Measurements from ENCODE around the gene GRM3. TPM values are rescaled to one million over a fixed set of nuclear protein-coding genes. Genes with fewer than 3 reads are reported as not detected.
A peak's percentile ranks its signal among the peaks of the same experiment; 100 is the strongest.

GRM3 gene
- total RNA-seq, 2 donors from 2014 or later: not detected

GRCh38 chr7:86644282-86645224 is 844 bp downstream of the GRM3 start:
- H3K36me3 ChIP-seq: no peaks in the 10 kb centered on the region
- no peak overlapping the region for H3K27ac ChIP-seq
- no peak for DNase-seq (ENCODE audit: low spot score)
- H3K4me3 ChIP-seq: peak overlapping the region; percentile 23 to 39
- no peaks in the 10 kb centered on the region for H3K27me3 ChIP-seq
- H3K4me1 ChIP-seq: peaks cover 0 to 23% of the 10 kb centered on the region in 2 donors
- H3K9me3 ChIP-seq: no peaks in the 10 kb centered on the region
- TF ChIP-seq CTCF (IDR thresholded peaks at IDR 0.05): no peak

GRCh38 chr7:86645225-86645608 is 1.5 kb downstream of the GRM3 start:
- TF ChIP-seq CTCF (IDR thresholded peaks at IDR 0.05): no peak
- Histone ChIP-seq H3K27me3 (no peaks in the 10 kb centered on the region), H3K9me3 (no peaks in the 10 kb centered on the region), H3K27ac (no peak overlapping the region), H3K4me1 (peaks cover 0 to 23% of the 10 kb centered on the region in 2 donors), H3K36me3 (no peaks in the 10 kb centered on the region), H3K4me3 (peak overlapping the region in 1 of 2 donors; percentile 39)
- no peak for DNase-seq (ENCODE audit: low spot score)

- Histone ChIP-seq H3K36me3 (no peaks in the 10 kb centered on the region), H3K27me3 (no peaks in the 10 kb centered on the region), H3K4me3 (no peak overlapping the region), H3K4me1 (peaks cover 0 to 23% of the 10 kb centered on the region in 2 donors), H3K27ac (no peak overlapping the region), H3K9me3 (no peaks in the 10 kb centered on the region)
- DNase-seq (ENCODE audit: low spot score): no peak
- no peak for TF ChIP-seq CTCF (IDR thresholded peaks at IDR 0.05)
Measured at GRCh38 chr7:86645676-86646276, 2.1 kb downstream of the GRM3 start.

GRCh38 chr7:86647385-86648094 is 3.8 kb downstream of the GRM3 start:
- TF ChIP-seq CTCF (IDR thresholded peaks at IDR 0.05): no peak
- no peak for DNase-seq (ENCODE audit: low spot score)
- Histone ChIP-seq H3K4me1 (peaks cover 0 to 23% of the 10 kb centered on the region in 2 donors), H3K9me3 (no peaks in the 10 kb centered on the region), H3K4me3 (no peak overlapping the region), H3K27ac (no peak overlapping the region), H3K36me3 (no peaks in the 10 kb centered on the region), H3K27me3 (no peaks in the 10 kb centered on the region)

GRCh38 chr7:86648169-86648568 is 4.5 kb downstream of the GRM3 start:
- Histone ChIP-seq H3K36me3 (no peaks in the 10 kb centered on the region), H3K27me3 (no peaks in the 10 kb centered on the region), H3K9me3 (no peaks in the 10 kb centered on the region), H3K4me1 (peaks cover 0 to 22% of the 10 kb centered on the region in 2 donors), H3K27ac (no peak overlapping the region), H3K4me3 (no peak overlapping the region)
- no peak for DNase-seq (ENCODE audit: low spot score)
- TF ChIP-seq CTCF (IDR thresholded peaks at IDR 0.05): no peak

All from right atrium auricular region (tissue), 2 donors.